Activated CD4-positive, alpha-beta memory T cell treated with anti-CD3 and anti-CD28 coated beads for 36 hours (primary cell): Measurements from ENCODE around the gene VWA1. TPM values are rescaled to one million over a fixed set of nuclear protein-coding genes. Genes with fewer than 3 reads are reported as not detected.
"Not testable (repeated sequence)": the region's sequence is repeated elsewhere in the genome, so short reads cannot be mapped to it uniquely, and the experiment has no call there.

Source experiments
- CTCF ChIA-PET: fragments of 350-600 bp; sonication (Branson Sonifier 250); formaldehyde crosslinking; loops from one replicate; lab custom pipeline; 2021; ENCODE audit warnings: antibody characterized with exemption, inconsistent platforms; lab: Charles Lee
- POLR2A ChIA-PET: fragments of 350-600 bp; sonication (Branson Sonifier 250); formaldehyde crosslinking; loops from one replicate; lab custom pipeline; 2021; ENCODE audit warnings: antibody characterized with exemption; lab: Charles Lee
- DNase-seq: peaks from one replicate; pipeline ENCODE4 v3.0.0-alpha.2; 2020
- H3K27ac Mint-ChIP-seq: one replicate; pipeline ENCODE4 v1.8.0; 2021; ENCODE audit warnings: mixed read lengths
- H3K27me3 Mint-ChIP-seq: one replicate; pipeline ENCODE4 v1.8.0; 2021; ENCODE audit warnings: mixed read lengths
- H3K36me3 Mint-ChIP-seq: one replicate; pipeline ENCODE4 v1.8.0; 2021; ENCODE audit warnings: mixed read lengths
- H3K4me1 Mint-ChIP-seq: one replicate; pipeline ENCODE4 v1.8.0; 2021; ENCODE audit warnings: low read depth, mixed read lengths
- H3K4me3 Mint-ChIP-seq: one replicate; pipeline ENCODE4 v1.8.0; 2021; ENCODE audit warnings: mild to moderate bottlenecking, mixed read lengths
- H3K9me3 Mint-ChIP-seq: one replicate; pipeline ENCODE4 v1.8.0; 2021; ENCODE audit warnings: mixed read lengths
- intact Hi-C: fragments of 100-400 bp; cut with micrococcal nuclease; formaldehyde crosslinking; loops from one replicate; pipeline ENCODE4 v1.15.1; 2023
- total RNA-seq, 2 experiments: library from RNA; stranded (reverse); gene quantifications; one replicate each; pipeline ENCODE4 v1.2.3, GENCODE V29; 2021

The VWA1 gene
- total RNA-seq, 2 experiments from 2014 or later, result 0.69 to 0.92 TPM

DNA sequence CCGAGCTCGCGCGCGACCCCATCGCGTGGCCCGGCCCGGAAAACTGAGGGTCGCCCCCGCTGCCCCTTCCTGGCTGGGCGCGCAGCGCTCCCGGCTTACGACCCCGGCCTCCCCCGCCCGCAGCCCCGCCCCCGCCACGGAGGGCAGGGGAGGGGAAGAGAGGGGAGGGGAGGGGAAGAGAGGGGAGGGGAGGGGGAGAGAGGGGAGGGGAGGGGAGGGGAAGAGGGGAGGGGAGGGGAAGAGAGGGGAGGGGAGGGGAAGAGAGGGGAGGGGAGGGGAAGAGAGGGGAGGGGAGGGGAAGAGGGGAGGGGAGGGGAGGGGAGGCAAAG is 7.7 kb upstream of the VWA1 start:
- ChIA-PET POLR2A (no interaction called here), CTCF (interaction anchor here (3.1 kb wide), 1 partner anchor 13 kb away, joined by 10 read pairs; no protein-coding TSS in a partner anchor)
- no peak for DNase-seq
- no peaks in the 10 kb centered on the region for H3K9me3 Mint-ChIP-seq
- intact Hi-C loops, result no loop called here
- no peak overlapping the region for H3K4me3 Mint-ChIP-seq
- no peaks in the 10 kb centered on the region for H3K36me3 Mint-ChIP-seq
- H3K27ac Mint-ChIP-seq, result no peak overlapping the region
- peaks cover 5% of the 10 kb centered on the region for H3K4me1 Mint-ChIP-seq
- H3K27me3 Mint-ChIP-seq, result peaks cover 26% of the 10 kb centered on the region

DNA sequence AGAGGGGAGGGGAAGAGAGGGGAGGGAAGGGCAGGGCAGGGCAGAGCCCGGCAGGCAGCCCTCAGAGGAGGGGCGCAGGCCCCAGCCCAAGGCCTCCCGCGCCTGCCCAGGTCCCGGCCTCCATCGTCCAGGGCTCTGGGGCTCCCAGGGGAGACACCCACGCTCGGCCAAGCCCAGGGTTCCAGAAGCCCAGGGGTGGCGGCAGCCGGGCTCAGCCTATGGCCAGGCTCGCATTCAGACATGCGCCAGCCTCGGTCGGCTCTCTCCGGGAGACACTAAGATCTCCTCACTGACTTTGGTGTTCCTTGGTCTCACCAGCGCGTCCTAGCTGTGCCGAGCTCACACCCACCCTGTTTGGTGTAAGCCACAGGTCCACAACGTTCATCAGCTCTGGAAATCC is 7.3 kb upstream of the VWA1 start:
- POLR2A ChIA-PET, result no interaction called here
- Mint-ChIP-seq H3K27ac (no peak overlapping the region), H3K36me3 (no peaks in the 10 kb centered on the region), H3K4me3 (no peak overlapping the region), H3K27me3 (peaks cover 24% of the 10 kb centered on the region), H3K4me1 (peaks cover 5% of the 10 kb centered on the region), H3K9me3 (no peaks in the 10 kb centered on the region)
- CTCF ChIA-PET, result interaction anchor here (3.1 kb wide), 1 partner anchor 13 kb away, joined by 10 read pairs; no protein-coding TSS in a partner anchor
- no peak for DNase-seq
- intact Hi-C loops, result no loop called here

GRCh38 chr1:1428967-1429366 is 6.5 kb upstream of the VWA1 start:
- H3K27ac Mint-ChIP-seq, H3K9me3 Mint-ChIP-seq, POLR2A ChIA-PET, DNase-seq, H3K36me3 Mint-ChIP-seq, H3K4me3 Mint-ChIP-seq, H3K4me1 Mint-ChIP-seq, intact Hi-C loops: not testable (repeated sequence)
- CTCF ChIA-PET, result interaction anchor here (3.1 kb wide), 1 partner anchor 12 kb away, joined by 10 read pairs; no protein-coding TSS in a partner anchor
- H3K27me3 Mint-ChIP-seq, result peaks cover 27% of the 10 kb centered on the region

GRCh38 chr1:1429671-1430073 is 5.8 kb upstream of the VWA1 start:
- peaks cover 25% of the 10 kb centered on the region for H3K27me3 Mint-ChIP-seq
- no peak for DNase-seq
- CTCF ChIA-PET, result interaction anchor here (3.1 kb wide), 1 partner anchor 11 kb away, joined by 10 read pairs; no protein-coding TSS in a partner anchor
- H3K36me3 Mint-ChIP-seq, result no peaks in the 10 kb centered on the region
- POLR2A ChIA-PET, result no interaction called here
- H3K4me1 Mint-ChIP-seq, result peaks cover 8% of the 10 kb centered on the region
- intact Hi-C loops, result no loop called here
- no peaks in the 10 kb centered on the region for H3K9me3 Mint-ChIP-seq
- no peak overlapping the region for H3K4me3 Mint-ChIP-seq
- no peak overlapping the region for H3K27ac Mint-ChIP-seq

GRCh38 chr1:1430114-1430982 is 5.1 kb upstream of the VWA1 start:
- intact Hi-C loops, result no loop called here
- Mint-ChIP-seq H3K9me3 (no peaks in the 10 kb centered on the region), H3K36me3 (no peaks in the 10 kb centered on the region), H3K4me1 (peaks cover 13% of the 10 kb centered on the region), H3K27ac (no peak overlapping the region), H3K27me3 (peaks cover 27% of the 10 kb centered on the region), H3K4me3 (no peak overlapping the region)
- POLR2A ChIA-PET, result no interaction called here
- CTCF ChIA-PET, result interaction anchor here (0.7 to 3.1 kb wide), 3 partner anchors 11 to 74 kb away, joined by 3 to 10 read pairs (median 3); no protein-coding TSS in a partner anchor
- no peak for DNase-seq

DNA sequence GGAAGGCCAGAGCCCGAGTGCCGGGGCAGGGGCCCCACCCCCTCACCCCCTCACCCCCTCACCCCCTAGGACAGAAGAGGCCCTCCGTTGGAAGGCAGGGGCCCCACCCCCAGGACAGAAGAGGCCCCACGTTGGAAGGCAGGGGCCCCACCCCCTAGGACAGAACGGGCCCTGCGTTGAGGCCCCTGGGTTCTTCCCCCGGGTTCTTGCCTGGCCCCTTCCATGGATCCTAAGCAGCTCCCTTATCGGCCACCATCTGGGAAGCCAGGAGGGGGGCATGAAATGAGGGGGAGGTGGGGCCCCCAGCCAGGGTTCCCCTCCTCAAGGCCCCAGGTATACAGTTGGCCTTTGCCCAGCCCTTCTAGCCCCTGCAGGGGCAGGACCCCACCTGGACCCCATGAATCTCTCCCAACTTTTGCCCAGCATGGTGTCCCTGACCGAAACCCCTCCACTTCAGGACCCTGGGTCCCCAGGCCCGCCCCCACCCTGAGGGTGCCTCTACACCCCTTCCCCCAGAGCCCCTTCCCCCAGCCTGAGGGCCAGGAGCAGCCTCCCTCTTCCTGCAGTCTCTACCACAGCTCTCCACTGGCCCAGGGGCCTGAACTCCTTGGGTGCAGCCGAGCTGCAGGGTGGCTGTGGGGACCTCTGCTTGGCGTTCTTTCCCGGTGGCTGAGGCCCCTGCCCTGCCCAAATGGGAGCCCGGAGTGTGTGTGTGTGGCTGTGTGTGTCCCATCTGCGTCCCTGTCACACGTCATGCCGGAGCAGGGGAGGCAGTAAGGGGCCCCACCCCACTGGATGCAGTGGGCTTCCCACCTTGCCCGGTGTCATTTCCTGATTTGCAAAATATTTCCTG is 4.3 kb upstream of the VWA1 start:
- no peak overlapping the region for H3K27ac Mint-ChIP-seq
- CTCF ChIA-PET, result interaction anchor here (0.8 to 3.1 kb wide), 2 partner anchors 10 to 42 kb away, joined by 3 to 10 read pairs; no protein-coding TSS in a partner anchor
- POLR2A ChIA-PET, result no interaction called here
- no peaks in the 10 kb centered on the region for H3K9me3 Mint-ChIP-seq
- no peaks in the 10 kb centered on the region for H3K36me3 Mint-ChIP-seq
- intact Hi-C loops, result no loop called here
- H3K4me1 Mint-ChIP-seq, result peaks cover 13% of the 10 kb centered on the region
- H3K4me3 Mint-ChIP-seq, result no peak overlapping the region
- peaks cover 25% of the 10 kb centered on the region for H3K27me3 Mint-ChIP-seq
- DNase-seq, result no peak

- DNase-seq, result no peak
- peaks cover 26% of the 10 kb centered on the region for H3K27me3 Mint-ChIP-seq
- H3K9me3 Mint-ChIP-seq, result no peaks in the 10 kb centered on the region
- H3K27ac Mint-ChIP-seq, result no peak overlapping the region
- H3K4me1 Mint-ChIP-seq, result peaks cover 14% of the 10 kb centered on the region
- H3K36me3 Mint-ChIP-seq, result no peaks in the 10 kb centered on the region
- POLR2A ChIA-PET, result no interaction called here
- no peak overlapping the region for H3K4me3 Mint-ChIP-seq
- intact Hi-C loops, result no loop called here
- CTCF ChIA-PET, result no interaction called here
These were observed 3.6 kb upstream of the VWA1 start for GRCh38 chr1:1431845-1432273.

GRCh38 chr1:1432274-1432950 is 3.1 kb upstream of the VWA1 start:
- DNase-seq, result no peak
- H3K36me3 Mint-ChIP-seq, result no peaks in the 10 kb centered on the region
- no peak overlapping the region for H3K4me3 Mint-ChIP-seq
- no peaks in the 10 kb centered on the region for H3K9me3 Mint-ChIP-seq
- POLR2A ChIA-PET, result no interaction called here
- CTCF ChIA-PET, result interaction anchor here (1.6 kb wide), 1 partner anchor 33 kb away, joined by 5 read pairs; the partner anchor contains the start of gene CCNL2
- intact Hi-C loops, result no loop called here
- peaks cover 26% of the 10 kb centered on the region for H3K27me3 Mint-ChIP-seq
- peaks cover 14% of the 10 kb centered on the region for H3K4me1 Mint-ChIP-seq
- H3K27ac Mint-ChIP-seq, result no peak overlapping the region

DNA sequence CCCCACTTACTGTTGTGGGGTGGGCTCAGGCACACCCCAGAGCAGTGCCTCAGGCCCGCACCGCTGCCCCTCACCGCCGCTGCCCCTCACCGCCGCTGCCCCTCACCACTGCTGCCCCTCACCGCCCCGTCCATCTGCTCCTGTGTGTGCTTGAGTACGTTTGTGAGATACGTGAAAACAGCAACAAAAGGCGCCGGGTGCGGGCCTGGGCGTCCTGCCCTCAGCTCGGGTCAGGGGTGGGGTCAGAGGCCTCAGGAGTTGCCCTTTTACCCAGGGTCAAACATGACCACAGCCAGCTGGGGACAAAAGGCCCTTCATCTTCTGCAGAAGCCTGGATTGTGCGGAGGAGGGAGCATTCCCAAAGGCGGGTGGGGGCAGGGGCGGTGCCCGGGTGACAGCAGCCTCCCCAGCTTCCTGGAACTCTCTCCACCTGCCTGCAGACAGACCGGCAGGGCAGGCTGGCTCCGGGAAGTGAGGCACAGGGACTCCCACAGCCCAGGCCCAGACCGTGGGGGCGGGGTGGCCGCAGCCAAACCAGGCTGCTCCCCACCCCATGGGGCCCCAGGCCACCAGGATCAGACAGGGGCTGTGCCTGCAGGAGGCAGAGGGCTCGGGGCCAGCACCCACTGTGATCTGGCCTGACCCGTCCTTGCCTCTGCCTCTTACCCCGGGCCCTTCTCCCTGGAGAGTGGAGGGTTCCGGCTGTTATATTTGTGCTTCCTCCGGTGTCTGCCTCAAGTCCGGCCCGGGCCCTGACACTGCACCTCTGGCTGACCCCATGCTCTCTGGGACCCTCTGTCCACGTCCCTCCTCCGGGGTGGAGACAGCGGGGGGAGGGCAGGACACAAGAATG is 2.3 kb upstream of the VWA1 start:
- CTCF ChIA-PET, result interaction anchor here (0.8 to 1.6 kb wide), 3 partner anchors 34 to 72 kb away, joined by 3 to 5 read pairs (median 5); partner anchors contain the start of gene CCNL2
- Mint-ChIP-seq H3K27me3 (peaks cover 26% of the 10 kb centered on the region), H3K4me3 (peak overlapping the region; percentile 35), H3K4me1 (peaks cover 14% of the 10 kb centered on the region), H3K27ac (no peak overlapping the region), H3K36me3 (no peaks in the 10 kb centered on the region), H3K9me3 (no peaks in the 10 kb centered on the region)
- no peak for DNase-seq
- intact Hi-C loops, result no loop called here
- POLR2A ChIA-PET, result interaction anchor here (0.7 to 1.6 kb wide), 3 partner anchors 26 to 34 kb away, joined by 3 to 4 read pairs (median 3); partner anchors contain the start of genes CCNL2 and MRPL20

DNA sequence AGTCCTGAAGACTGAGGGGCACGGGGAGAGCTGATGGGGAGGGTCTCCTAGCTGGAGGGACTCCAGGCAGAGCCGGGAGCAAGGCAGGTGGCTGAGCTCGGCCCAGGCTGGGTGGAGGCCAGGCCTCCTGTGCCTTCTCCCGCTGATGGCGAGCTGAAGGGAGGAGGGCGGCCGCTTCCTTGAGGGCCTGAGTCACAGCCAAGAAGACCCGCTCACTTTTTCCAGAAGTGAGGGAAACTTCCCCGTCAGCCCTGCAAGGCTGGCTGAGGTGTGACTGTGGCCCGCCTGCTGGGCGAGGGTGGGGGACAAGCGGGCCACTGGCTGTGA is 1.7 kb upstream of the VWA1 start:
- POLR2A ChIA-PET, result interaction anchor here (0.7 to 1.6 kb wide), 3 partner anchors 26 to 35 kb away, joined by 3 to 4 read pairs (median 3); partner anchors contain the start of genes CCNL2 and MRPL20
- CTCF ChIA-PET, result interaction anchor here (0.8 to 1.6 kb wide), 3 partner anchors 34 to 71 kb away, joined by 3 to 5 read pairs (median 5); partner anchors contain the start of gene CCNL2
- intact Hi-C loops, result no loop called here
- H3K9me3 Mint-ChIP-seq, result no peaks in the 10 kb centered on the region
- peak overlapping the region; percentile 35 for H3K4me3 Mint-ChIP-seq
- peak; percentile 77 for DNase-seq
- H3K4me1 Mint-ChIP-seq, result peaks cover 11% of the 10 kb centered on the region
- no peak overlapping the region for H3K27ac Mint-ChIP-seq
- peaks cover 29% of the 10 kb centered on the region for H3K27me3 Mint-ChIP-seq
- H3K36me3 Mint-ChIP-seq, result no peaks in the 10 kb centered on the region
